ENCODE data around the gene MRPL12. TPM values are rescaled to one million over a fixed set of nuclear protein-coding genes. Genes with fewer than 3 reads are reported as not detected.
"Not testable (repeated sequence)": the region's sequence is repeated elsewhere in the genome, so short reads cannot be mapped to it uniquely, and the experiment has no call there.

The MRPL12 gene
- total and polyA plus RNA-seq, 2 experiments from 2014 or later = 24.5 to 94.6 TPM

- Histone ChIP-seq H4K20me1 (ENCODE audit: insufficient read depth, poor library complexity, severe bottlenecking) (no peaks in the 10 kb centered on the region), H3K4me3 (no peak overlapping the region), H3K27ac (no peak overlapping the region), H3K79me2 (no peaks in the 10 kb centered on the region), H3K36me3 (replicated peaks; ENCODE audit: insufficient read depth, low read depth) (no peaks in the 10 kb centered on the region), H3K9me2 (replicated peaks; ENCODE audit: insufficient read depth) (no peaks in the 10 kb centered on the region), H2AFZ (no peak overlapping the region), H3K4me1 (ENCODE audit: insufficient read depth) (peaks cover 3% of the 10 kb centered on the region), H3K9me3 (ENCODE audit: low read depth) (no peaks in the 10 kb centered on the region), H3K27me3 (no peaks in the 10 kb centered on the region), H3K4me2 (no peak overlapping the region)
- TF ChIP-seq EZH2 (IDR thresholded peaks at IDR 0.05; ENCODE audit: borderline replicate concordance) = no peak
- no peak for TF ChIP-seq EZH2phosphoT487 (IDR thresholded peaks at IDR 0.05; ENCODE audit: low read depth, severe bottlenecking, unreplicated experiment)
- no peak for TF ChIP-seq CTCF (IDR thresholded peaks at IDR 0.05; ENCODE audit: poor library complexity)
- 93% methylated on average over 30 of the region's 31 CpGs for WGBS (ENCODE audit: low lambda C conversion rate, missing lambda C conversion rate)
- DNase-seq (ENCODE audit: low spot score) = no peak
Measured at GRCh38 chr17:81737947-81738800, 35.0 kb downstream of the MRPL12 start.

DNA sequence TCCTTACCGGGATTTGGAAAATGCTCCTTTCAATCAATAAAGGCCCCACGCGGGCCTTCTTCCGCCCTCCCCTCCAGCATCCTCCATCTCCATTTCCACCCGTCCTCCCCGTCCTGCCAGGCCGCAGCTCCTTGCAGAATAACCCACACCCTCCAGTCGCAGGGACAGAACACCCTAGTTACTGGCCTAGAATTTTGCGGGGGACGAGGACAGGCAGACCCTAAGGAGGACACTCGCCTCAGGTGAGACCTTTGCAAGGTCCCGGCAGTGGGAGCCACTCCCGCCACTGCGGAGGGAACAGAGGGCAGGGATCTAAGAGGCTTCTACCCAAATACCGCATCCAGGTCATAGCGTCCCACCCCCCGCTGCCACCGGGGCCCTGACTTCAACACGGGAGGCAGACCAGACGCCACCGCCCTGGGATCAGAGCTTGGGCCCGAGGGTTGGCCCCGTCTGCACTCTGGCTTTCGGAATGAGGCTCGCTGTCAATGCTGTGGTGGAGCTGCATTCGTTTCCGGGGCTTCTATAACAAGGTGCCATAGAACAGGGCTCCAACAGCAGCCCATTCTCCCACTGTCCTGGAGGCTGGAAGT is 35.7 kb downstream of the MRPL12 start:
- no peak overlapping the region for H3K4me3 ChIP-seq
- TF ChIP-seq EZH2 (IDR thresholded peaks at IDR 0.05; ENCODE audit: borderline replicate concordance) = no peak
- no peak for TF ChIP-seq CTCF (IDR thresholded peaks at IDR 0.05; ENCODE audit: poor library complexity)
- no peak for TF ChIP-seq EZH2phosphoT487 (IDR thresholded peaks at IDR 0.05; ENCODE audit: low read depth, severe bottlenecking, unreplicated experiment)
- no peak for DNase-seq (ENCODE audit: low spot score)
- no peak overlapping the region for H3K27ac ChIP-seq
- no peaks in the 10 kb centered on the region for H3K36me3 ChIP-seq (replicated peaks; ENCODE audit: insufficient read depth, low read depth)
- no peaks in the 10 kb centered on the region for H3K9me3 ChIP-seq (ENCODE audit: low read depth)
- H3K79me2 ChIP-seq = no peaks in the 10 kb centered on the region
- H3K4me2 ChIP-seq = no peak overlapping the region
- H4K20me1 ChIP-seq (ENCODE audit: insufficient read depth, poor library complexity, severe bottlenecking) = no peaks in the 10 kb centered on the region
- 88% methylated on average over 25 of the region's 27 CpGs for WGBS (ENCODE audit: low lambda C conversion rate, missing lambda C conversion rate)
- H3K9me2 ChIP-seq (replicated peaks; ENCODE audit: insufficient read depth) = no peaks in the 10 kb centered on the region
- H3K27me3 ChIP-seq = no peaks in the 10 kb centered on the region
- H2AFZ ChIP-seq = no peak overlapping the region
- H3K4me1 ChIP-seq (ENCODE audit: insufficient read depth) = peaks cover 3% of the 10 kb centered on the region

GRCh38 chr17:81739593-81739992 is 36.4 kb downstream of the MRPL12 start:
- not testable (repeated sequence) for H4K20me1 ChIP-seq (ENCODE audit: insufficient read depth, poor library complexity, severe bottlenecking); H3K4me3 ChIP-seq; H3K27ac ChIP-seq; H3K36me3 ChIP-seq (replicated peaks; ENCODE audit: insufficient read depth, low read depth); H3K27me3 ChIP-seq; H3K4me2 ChIP-seq; H3K4me1 ChIP-seq (ENCODE audit: insufficient read depth); DNase-seq (ENCODE audit: low spot score); H2AFZ ChIP-seq; H3K79me2 ChIP-seq; H3K9me2 ChIP-seq (replicated peaks; ENCODE audit: insufficient read depth); H3K9me3 ChIP-seq (ENCODE audit: low read depth)
- 96% methylated on average over 8 of the region's 8 CpGs for WGBS (ENCODE audit: low lambda C conversion rate, missing lambda C conversion rate)

DNA sequence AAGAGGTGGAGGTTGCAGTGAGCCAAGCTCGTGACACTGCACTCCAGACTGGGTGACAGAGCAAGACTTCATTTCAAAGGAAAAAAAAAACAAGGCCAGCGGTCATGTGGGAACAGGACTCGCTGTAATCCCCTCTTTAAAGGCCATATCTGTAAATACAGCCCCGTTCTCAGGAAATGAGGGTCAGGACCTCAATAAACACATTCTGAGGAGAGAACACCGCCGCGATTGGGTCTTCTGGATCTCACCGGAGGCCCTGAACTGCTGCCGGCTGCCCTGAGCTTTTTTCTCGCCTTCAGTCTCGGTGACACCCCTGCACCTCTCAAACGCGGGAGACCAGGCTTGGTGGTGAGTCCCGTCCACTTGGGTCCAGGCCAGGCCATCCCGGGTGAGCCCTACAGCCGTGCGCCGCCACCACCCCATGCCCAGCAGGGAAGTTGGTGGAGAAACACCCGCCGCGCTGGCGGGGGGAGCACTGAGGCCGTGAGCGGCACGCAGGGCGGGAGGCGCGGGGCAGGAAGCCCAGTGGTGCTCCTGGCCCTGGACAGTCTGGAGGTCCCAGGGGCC is 37.3 kb downstream of the MRPL12 start:
- Histone ChIP-seq H3K4me2 (no peak overlapping the region), H3K79me2 (no peaks in the 10 kb centered on the region), H3K9me2 (replicated peaks; ENCODE audit: insufficient read depth) (no peaks in the 10 kb centered on the region), H3K4me3 (no peak overlapping the region), H3K4me1 (ENCODE audit: insufficient read depth) (peaks cover 3% of the 10 kb centered on the region), H3K9me3 (ENCODE audit: low read depth) (no peaks in the 10 kb centered on the region), H3K27me3 (no peaks in the 10 kb centered on the region), H3K27ac (no peak overlapping the region), H3K36me3 (replicated peaks; ENCODE audit: insufficient read depth, low read depth) (no peaks in the 10 kb centered on the region), H4K20me1 (ENCODE audit: insufficient read depth, poor library complexity, severe bottlenecking) (no peaks in the 10 kb centered on the region), H2AFZ (no peak overlapping the region)
- no peak for DNase-seq (ENCODE audit: low spot score)
- 73% methylated on average over 26 of the region's 28 CpGs for WGBS (ENCODE audit: low lambda C conversion rate, missing lambda C conversion rate)
- TF ChIP-seq EZH2phosphoT487 (IDR thresholded peaks at IDR 0.05; ENCODE audit: low read depth, severe bottlenecking, unreplicated experiment) (no peak), EZH2 (IDR thresholded peaks at IDR 0.05; ENCODE audit: borderline replicate concordance) (no peak), CTCF (IDR thresholded peaks at IDR 0.05; ENCODE audit: poor library complexity) (no peak)

Measured in hepatocyte (in vitro differentiated cells).